Esophagus muscularis mucosa (tissue), 3 donors: ENCODE measurements around the gene ATP10D.

Experiments
- CTCF ChIP-seq, 3 experiments: fragments of 200-600 bp in 2 of 3; fragments of 450-650 bp in 1 of 3; sonication (generic) in 2 of 3; IDR thresholded peaks; one replicate each; pipeline ENCODE4 v1.5.1; 2017 to 2019; ENCODE audit warnings: antibody characterized with exemption in 3 of 3, mild to moderate bottlenecking in 2 of 3, moderate library complexity in 1 of 3
- POLR2A ChIP-seq: fragments of 450-650 bp; IDR thresholded peaks from one replicate; pipeline ENCODE4 v1.6.1; 2017; ENCODE audit warnings: antibody characterized with exemption, moderate library complexity, mild to moderate bottlenecking, low read depth
- POLR2AphosphoS5 ChIP-seq, 2 donors: sonication (generic); formaldehyde crosslinking; IDR thresholded peaks; one replicate each; pipeline ENCODE4 v1.6.1; 2017; ENCODE audit warnings: antibody characterized with exemption in 2 of 2

GRCh38 chr4:47473141-47473750, 11.8 kb upstream of the ATP10D start:
- TF ChIP-seq CTCF (IDR thresholded peaks at IDR 0.05) (no peak), POLR2A (no peak), POLR2AphosphoS5 (IDR thresholded peaks at IDR 0.05) (no peak)
